ENCODE measurements around the gene MRPS31. TPM values are rescaled to one million over a fixed set of nuclear protein-coding genes. Genes with fewer than 3 reads are reported as not detected.

MRPS31 gene
- total and polyA plus RNA-seq, 10 of the 15 experiments (the other 5 are each of a cell fraction or from before 2014, with no cell fraction given), result 20.3 to 60.9 (median 43.1) TPM

DNA sequence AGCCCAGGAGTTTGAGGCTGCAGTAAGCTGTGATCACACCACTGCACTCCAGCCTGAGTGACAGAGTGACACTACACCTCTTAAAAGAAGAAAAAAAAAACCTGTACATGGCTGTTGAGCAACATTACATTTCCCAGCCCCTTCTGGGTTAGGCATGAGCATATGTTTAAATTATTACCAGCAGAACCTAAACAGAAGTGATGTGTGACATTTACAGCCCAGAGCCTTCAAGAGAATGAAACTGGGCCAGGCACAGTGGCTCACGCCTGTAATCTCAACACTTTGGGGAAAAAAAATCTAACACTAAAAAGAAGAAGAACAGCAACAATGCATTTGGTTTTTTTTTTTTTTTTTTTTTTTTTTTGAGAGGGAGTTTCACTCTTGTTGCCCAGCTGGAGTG is 38.3 kb downstream of the MRPS31 start:
- Histone ChIP-seq H2AFZ (ENCODE audit: control insufficient read depth, low read depth, low read length) (no peak overlapping the region), H3K4me3 (no peak overlapping the region), H3K79me2 (ENCODE audit: control insufficient read depth, insufficient read depth, low read length) (no peaks in the 10 kb centered on the region), H3K9me3 (replicated peaks; ENCODE audit: control insufficient read depth, insufficient read depth, low read length) (no peaks in the 10 kb centered on the region), H3K4me2 (ENCODE audit: control insufficient read depth, insufficient read depth) (no peak overlapping the region), H4K20me1 (ENCODE audit: control insufficient read depth, insufficient read depth) (no peaks in the 10 kb centered on the region), H3K27ac (ENCODE audit: control insufficient read depth, insufficient read depth) (no peak overlapping the region), H3K4me1 (ENCODE audit: control insufficient read depth, insufficient read depth, low read length) (no peaks in the 10 kb centered on the region), H3K9ac (ENCODE audit: control insufficient read depth, insufficient read depth, low read length) (no peak overlapping the region), H3K36me3 (ENCODE audit: control insufficient read depth in 2 of 2, insufficient read depth in 2 of 2, low read length in 1 of 2) (peaks cover 0 to 7% of the 10 kb centered on the region in 2 experiments; a peak in 2 of 4 replicates), H3K27me3 (replicated peaks in 1 of 2; ENCODE audit: control insufficient read depth in 2 of 2, insufficient read depth in 2 of 2, low read length in 1 of 2) (no peaks in the 10 kb centered on the region)
- ChIA-PET POLR2A (interaction anchor here (0.6 kb wide), 1 partner anchor 35 kb away, joined by 4 read pairs; no protein-coding TSS in a partner anchor), CTCF (no interaction called here), SMC1A (ENCODE audit: uncharacterized antibody, unreplicated experiment) (no interaction called here), RAD21 (ENCODE audit: unreplicated experiment) (interaction anchor here (0.6 kb wide), 2 partner anchors 1316 to 1582 kb away, joined by 3 read pairs; no protein-coding TSS in a partner anchor)
- no peak for TF ChIP-seq SKIL (IDR thresholded peaks at IDR 0.05; ENCODE audit: low read depth, poor library complexity, severe bottlenecking)
- no peak for TF ChIP-seq FOXM1 (IDR thresholded peaks at IDR 0.05; ENCODE audit: low read depth, low read length)
- no peak for TF ChIP-seq NFYB (IDR thresholded peaks at IDR 0.05; ENCODE audit: insufficient read depth, low read depth, low read length)
- TF ChIP-seq, protein P1, sequence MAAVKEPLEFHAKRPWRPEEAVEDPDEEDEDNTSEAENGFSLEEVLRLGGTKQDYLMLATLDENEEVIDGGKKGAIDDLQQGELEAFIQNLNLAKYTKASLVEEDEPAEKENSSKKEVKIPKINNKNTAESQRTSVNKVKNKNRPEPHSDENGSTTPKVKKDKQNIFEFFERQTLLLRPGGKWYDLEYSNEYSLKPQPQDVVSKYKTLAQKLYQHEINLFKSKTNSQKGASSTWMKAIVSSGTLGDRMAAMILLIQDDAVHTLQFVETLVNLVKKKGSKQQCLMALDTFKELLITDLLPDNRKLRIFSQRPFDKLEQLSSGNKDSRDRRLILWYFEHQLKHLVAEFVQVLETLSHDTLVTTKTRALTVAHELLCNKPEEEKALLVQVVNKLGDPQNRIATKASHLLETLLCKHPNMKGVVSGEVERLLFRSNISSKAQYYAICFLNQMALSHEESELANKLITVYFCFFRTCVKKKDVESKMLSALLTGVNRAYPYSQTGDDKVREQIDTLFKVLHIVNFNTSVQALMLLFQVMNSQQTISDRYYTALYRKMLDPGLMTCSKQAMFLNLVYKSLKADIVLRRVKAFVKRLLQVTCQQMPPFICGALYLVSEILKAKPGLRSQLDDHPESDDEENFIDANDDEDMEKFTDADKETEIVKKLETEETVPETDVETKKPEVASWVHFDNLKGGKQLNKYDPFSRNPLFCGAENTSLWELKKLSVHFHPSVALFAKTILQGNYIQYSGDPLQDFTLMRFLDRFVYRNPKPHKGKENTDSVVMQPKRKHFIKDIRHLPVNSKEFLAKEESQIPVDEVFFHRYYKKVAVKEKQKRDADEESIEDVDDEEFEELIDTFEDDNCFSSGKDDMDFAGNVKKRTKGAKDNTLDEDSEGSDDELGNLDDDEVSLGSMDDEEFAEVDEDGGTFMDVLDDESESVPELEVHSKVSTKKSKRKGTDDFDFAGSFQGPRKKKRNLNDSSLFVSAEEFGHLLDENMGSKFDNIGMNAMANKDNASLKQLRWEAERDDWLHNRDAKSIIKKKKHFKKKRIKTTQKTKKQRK (IDR thresholded peaks at IDR 0.05; ENCODE audit: low read depth, low read length), result no peak
- TF ChIP-seq TARDBP (IDR thresholded peaks at IDR 0.05; ENCODE audit: borderline replicate concordance), result no peak
- TF ChIP-seq SIN3A (IDR thresholded peaks at IDR 0.05; ENCODE audit: low read depth, low read length), result no peak
- TF ChIP-seq HDAC6 (IDR thresholded peaks at IDR 0.05; ENCODE audit: unreplicated experiment), result no peak
- TF ChIP-seq TAF1 (IDR thresholded peaks at IDR 0.05; ENCODE audit: borderline replicate concordance, low read depth, low read length), result no peak
- TF ChIP-seq CEBPB (IDR thresholded peaks at IDR 0.05; ENCODE audit: borderline replicate concordance in 1 of 2, low read depth in 2 of 2, low read length in 2 of 2), result no peak
- no peak for TF ChIP-seq SMAD1 (IDR thresholded peaks at IDR 0.05; ENCODE audit: low read depth, partially characterized antibody)
- no peak for TF ChIP-seq CTCF (IDR thresholded peaks at IDR 0.05 in 2 of 3, conservative IDR thresholded peaks at IDR 0.05 in 1 of 3; ENCODE audit: control insufficient read depth in 2 of 3, extremely low read depth in 1 of 3, insufficient read depth in 1 of 3, low read depth in 3 of 3, low read length in 3 of 3)
- TF ChIP-seq ZNF217 (IDR thresholded peaks at IDR 0.05), result no peak
- TF ChIP-seq GATAD2B (conservative IDR thresholded peaks at IDR 0.05; ENCODE audit: low read depth), result no peak
- TF ChIP-seq ZZZ3 (IDR thresholded peaks at IDR 0.05; ENCODE audit: control insufficient read depth, insufficient read length, low read depth), result no peak
- no peak for TF ChIP-seq SIX5 (IDR thresholded peaks at IDR 0.05; ENCODE audit: low read depth, low read length, severe bottlenecking)
- 94% methylated on average over 1 of the region's 1 CpG for WGBS (ENCODE audit: insufficient coverage, insufficient replicate concordance, low lambda C conversion rate, missing lambda C conversion rate)
- in situ Hi-C loops (cut with MboI) (no loop called here), intact Hi-C loops (cut with micrococcal nuclease; ENCODE audit: unreplicated experiment) (no loop called here)
- no TSS peak for BruUV-seq (replicated peaks)
- DNase-seq (ENCODE audit: low read depth, low spot score) (no peak), ATAC-seq (no peak), FAIRE-seq (no peak)
